Stimulated activated CD4-positive, alpha-beta T cell treated with anti-CD3 and anti-CD28 coated beads, Interleukin-15, amount 100 ng/mL, for 24 hours (primary cell): ENCODE results near the gene NTM.
"Not testable (repeated sequence)": the region's sequence is repeated elsewhere in the genome, so short reads cannot be mapped to it uniquely, and the experiment has no call there.

ENCODE experiments used
- DNase-seq: peaks from one replicate; pipeline ENCODE4 v3.0.0-alpha.2; 2020

NTM gene

DNA sequence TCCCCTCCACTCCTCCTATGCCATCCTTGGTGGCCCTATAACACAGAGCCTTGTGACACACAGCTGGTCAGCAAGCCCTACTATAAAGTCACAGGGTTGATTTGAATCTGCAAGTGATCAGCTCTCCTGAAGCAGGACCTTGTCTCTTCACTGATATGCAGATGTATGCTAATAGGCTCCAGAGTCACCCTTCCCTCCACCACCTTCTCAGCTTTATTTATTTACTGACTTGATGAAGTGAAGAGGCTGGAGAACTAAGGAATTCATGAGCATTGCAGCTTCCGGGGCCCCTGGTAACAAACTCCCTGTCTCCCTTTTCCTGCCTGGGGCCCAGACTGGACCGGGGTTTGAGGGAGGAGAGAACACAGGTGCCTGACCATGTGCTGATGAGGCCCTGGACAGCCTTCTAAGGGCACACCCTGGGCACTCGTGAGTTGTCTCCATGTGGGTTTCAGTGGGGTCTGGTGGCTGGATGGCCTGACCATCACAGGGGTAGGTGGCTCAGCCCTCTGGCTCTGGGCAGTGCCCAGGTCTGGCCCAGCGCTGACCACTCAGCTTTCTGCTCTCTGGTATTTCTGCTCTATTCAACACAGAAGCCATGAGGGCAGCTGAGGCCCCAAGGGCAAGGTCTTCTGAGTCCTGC is 307.5 kb downstream of the NTM start:
- no peak for DNase-seq

- DNase-seq = no peak
These were observed 308.4 kb downstream of the NTM start for GRCh38 chr11:131678658-131679340.

DNA sequence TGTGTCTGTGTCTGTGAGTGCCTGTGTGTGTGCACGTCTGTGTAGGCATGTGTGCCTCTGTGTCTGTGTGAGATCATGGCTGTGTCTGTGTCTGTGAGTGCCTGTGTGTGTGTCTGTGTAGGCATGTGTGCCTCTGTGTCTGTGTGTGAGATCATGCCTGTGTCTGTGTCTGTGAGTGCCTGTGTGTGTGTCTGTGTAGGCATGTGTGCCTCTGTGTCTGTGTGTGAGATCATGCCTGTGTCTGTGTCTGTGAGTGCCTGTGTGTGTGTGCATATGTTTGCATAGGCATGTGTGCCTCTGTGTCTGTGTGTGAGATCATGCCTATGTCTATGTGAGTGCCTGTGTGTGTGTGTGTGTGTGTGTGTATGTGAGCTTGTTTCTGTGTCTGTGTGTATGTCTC is 310.0 kb downstream of the NTM start:
- not testable (repeated sequence) for DNase-seq

DNA sequence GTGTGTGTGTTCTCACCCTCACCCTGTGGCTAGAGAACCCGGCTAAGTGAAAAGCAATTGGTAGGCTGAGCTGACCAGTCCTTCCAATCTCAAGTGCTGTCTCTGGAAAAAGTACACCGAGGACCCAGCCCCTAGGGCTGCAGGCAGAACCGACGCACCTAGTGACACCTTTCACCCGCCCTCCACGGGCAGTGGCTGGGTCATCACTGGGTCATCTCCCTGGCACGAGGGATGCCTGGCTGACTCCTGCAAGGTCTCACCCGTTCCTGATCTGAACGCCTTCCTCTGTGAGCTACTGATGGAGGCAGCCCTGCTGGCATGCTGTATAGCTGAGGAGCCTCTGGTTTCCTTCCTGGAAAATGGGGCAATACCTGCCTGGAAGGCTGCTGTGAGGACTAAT is 311.5 kb downstream of the NTM start:
- DNase-seq = no peak

GRCh38 chr11:131682373-131683015 is 312.1 kb downstream of the NTM start:
- DNase-seq = no peak

- DNase-seq = no peak
These were observed 312.7 kb downstream of the NTM start for GRCh38 chr11:131683131-131683530.

- DNase-seq = no peak
These were observed 313.3 kb downstream of the NTM start for GRCh38 chr11:131683666-131684065.

GRCh38 chr11:131684111-131685060 is 314.0 kb downstream of the NTM start:
- DNase-seq = no peak

DNA sequence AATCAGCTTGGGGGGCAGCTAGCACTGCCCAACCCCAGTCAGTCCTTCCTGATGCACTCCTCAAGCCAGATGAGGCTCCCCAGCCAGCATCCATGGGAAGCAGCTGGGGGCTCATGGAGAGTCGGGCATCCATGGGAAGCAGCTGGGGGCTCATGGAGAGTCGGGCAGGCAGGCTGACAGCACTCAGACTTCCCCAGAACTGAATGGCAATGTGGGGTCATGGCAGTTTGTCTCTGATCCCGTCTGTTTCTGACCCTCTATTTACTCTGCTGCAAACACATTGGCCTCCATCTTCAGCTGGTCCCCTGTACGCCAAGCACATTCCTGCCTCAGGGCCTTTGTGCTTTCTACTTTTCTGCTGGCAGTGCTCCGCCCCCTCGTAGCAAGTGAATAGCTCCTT is 314.8 kb downstream of the NTM start:
- no peak for DNase-seq

DNA sequence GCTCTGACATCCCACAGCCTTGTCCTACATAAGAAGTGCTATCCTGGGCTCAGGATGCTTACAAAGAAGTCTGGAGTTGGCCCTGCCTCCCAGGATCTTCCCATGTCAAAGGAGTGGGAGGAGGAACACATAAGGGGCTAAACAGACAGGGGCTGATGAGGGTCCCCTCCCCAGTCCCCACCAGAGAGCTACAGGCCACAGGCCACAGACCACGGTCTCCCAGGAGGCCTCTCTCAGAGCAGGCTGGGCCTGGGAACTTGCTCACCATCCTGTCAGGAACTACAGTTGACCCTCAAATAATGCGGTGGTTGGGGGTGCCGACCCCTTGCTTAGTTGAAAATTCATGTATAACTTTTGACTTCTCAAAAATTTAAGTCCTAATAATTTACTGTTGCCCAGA is 315.5 kb downstream of the NTM start:
- no peak for DNase-seq

GRCh38 chr11:131686836-131687235 is 316.4 kb downstream of the NTM start:
- no peak for DNase-seq

GRCh38 chr11:131687291-131688047 is 317.1 kb downstream of the NTM start:
- no peak for DNase-seq

DNA sequence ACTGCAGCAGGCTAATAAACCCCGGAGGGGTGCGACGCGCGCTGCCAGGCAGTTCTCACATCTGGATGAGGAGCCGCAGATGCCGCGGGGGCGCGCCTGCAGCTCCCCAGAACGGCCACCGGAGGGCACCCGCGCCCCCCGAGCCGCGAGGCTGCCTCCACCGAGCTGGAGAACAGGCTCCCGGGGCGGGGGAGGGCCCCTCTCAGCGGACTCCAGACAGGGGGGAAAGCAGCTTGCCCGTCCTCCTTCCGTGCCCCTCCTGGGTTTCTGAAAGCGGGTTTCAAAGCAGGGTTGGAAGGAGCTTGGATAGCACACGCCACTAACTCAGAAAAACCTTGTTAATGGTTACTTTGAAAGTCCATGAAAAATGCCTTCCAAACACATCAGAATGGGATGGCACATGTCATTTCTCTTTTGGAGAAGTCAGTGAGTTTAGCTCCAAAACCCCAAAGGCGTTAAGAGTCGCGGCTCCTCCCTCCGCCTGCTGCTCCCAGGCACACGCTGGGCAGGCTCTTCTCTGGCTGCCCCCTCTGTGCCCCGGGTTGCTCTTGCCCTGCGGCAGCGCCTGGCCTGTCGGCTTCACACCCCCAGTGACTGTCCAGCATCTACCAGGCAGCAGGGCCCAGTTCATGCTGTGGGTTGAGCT is 317.8 kb downstream of the NTM start:
- peak; percentile 52 for DNase-seq

DNA sequence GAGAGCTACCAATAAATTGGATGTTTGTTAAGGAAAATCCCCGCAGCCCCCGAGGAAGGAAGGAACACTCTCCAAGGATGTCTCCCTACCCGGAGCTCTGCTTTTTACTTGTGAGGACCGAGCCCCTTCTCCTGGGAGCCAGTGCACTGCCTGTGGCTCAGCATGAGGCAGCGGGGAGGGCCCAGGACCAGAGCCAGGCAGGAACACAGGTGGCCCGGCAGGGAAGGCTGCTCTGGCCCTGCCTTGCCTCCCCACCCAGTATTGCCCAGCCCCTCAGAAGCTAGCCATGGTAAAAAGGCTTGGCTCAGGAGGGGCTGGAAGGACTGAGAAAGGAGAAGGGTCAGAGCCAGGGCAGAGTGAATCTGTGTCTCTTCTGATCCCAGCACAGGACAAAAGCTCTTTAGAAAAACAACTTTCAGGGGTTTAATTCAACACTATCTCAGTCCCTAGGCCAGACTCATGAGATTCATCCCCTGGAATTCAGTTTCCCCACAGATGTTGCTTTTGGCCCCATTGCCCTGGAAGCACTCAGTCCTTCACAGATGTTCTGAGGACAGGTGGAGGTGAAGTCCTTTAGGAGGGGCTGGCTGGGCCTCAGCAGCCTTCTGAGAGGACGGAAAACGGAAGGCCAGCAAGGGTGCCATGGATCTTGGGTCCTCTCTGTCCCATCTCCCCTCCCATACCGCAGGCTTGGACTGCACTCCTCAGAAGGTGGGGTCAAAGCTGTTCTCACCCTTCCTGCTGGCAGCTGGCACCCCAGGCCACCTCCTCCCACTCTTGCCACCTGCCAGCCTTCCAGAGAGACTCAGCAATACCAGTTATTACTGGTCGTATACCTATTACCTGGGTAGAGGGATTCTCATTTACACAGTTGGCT is 318.9 kb downstream of the NTM start:
- DNase-seq = no peak

- DNase-seq = no peak
These were observed 319.9 kb downstream of the NTM start for GRCh38 chr11:131690362-131690761.

DNA sequence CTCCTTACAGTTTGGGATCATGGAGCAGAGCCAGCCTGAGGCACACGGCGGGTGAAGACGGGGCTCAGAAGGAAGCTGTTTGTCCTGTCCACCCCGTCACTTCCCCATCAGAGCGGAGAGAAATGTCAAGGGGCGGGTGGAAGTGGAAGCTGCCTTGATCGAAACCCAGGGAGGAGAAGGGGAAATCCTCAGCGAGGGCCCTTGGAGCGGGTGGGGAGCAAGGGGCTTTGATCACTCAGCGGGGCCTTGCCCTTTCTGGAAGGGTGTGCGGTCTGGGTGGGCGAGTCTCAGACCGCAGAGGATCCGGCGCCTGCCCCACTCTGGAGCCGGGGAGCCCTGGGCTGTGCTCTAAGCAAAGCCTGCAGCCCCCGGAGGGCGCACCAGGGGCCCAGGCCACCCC is 320.4 kb downstream of the NTM start:
- no peak for DNase-seq

- DNase-seq = peak; percentile 42
These were observed 321.0 kb downstream of the NTM start for GRCh38 chr11:131691181-131692041.

- DNase-seq = no peak
These were observed 321.7 kb downstream of the NTM start for GRCh38 chr11:131692151-131692550.

DNA sequence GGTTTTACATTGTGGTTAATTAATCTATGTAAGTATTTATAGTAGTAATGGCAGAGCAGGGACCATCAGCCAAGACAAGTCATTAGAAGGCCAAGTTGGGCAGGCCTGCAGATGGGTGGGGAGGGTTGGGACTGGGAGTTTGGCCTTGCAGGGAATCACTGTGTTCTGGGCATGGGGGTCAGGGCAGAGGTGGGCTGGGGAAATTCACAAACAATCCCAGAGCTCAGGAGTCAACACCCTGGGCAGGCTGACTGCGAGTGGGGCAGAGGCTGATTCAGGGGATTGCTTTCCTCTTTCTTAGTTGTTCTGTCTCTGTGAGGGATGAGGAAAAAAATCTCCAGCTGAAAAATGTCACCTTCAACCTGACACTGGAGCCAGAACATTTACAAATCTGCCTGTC is 322.5 kb downstream of the NTM start:
- DNase-seq = no peak

- no peak for DNase-seq
These were observed 323.3 kb downstream of the NTM start for GRCh38 chr11:131693756-131694155.
